Sigmoid colon (tissue), 3 donors: ENCODE results near the gene PTPN9.

Experiments used
- CTCF ChIP-seq, 4 experiments: fragments of 450-650 bp in 3 of 4; fragments of 200-600 bp in 1 of 4; IDR thresholded peaks; one replicate each; pipeline ENCODE4 v1.5.1; 2016 to 2019; ENCODE audit warnings: antibody characterized with exemption in 4 of 4, mild to moderate bottlenecking in 3 of 4, moderate library complexity in 2 of 4
- POLR2A ChIP-seq, 2 donors: fragments of 450-650 bp; IDR thresholded peaks; one replicate each; pipeline ENCODE4 v1.6.1; 2016; ENCODE audit warnings: antibody characterized with exemption in 2 of 2, mild to moderate bottlenecking in 2 of 2, moderate library complexity in 2 of 2

DNA sequence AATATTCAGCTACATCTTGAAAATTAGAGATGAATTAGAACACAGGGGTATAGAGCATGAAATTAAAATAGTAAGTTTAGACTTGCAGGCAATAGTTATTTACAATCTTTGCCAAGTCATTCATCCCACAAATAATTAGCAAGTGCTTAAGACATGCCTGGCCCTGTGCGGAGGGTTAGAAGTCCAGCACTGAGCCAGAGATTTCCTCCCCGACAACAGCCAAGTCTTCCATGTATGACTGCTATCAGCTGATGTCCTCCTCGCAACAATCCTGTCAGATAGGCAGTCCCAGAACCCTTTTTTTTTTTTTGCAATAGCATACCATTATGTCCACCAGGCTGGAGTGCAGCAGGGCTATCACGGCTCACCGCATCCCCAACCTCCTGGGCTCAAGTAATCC, 142.2 kb downstream of the PTPN9 start:
- TF ChIP-seq CTCF (IDR thresholded peaks at IDR 0.05), result no peak
- TF ChIP-seq POLR2A (IDR thresholded peaks at IDR 0.05), result no peak
